GM19240 (cell line): ENCODE measurements around the gene BCL6B.
"Not testable (repeated sequence)": the region's sequence is repeated elsewhere in the genome, so short reads cannot be mapped to it uniquely, and the experiment has no call there.

ENCODE experiments used
- DNase-seq: peaks from one replicate; pipeline ENCODE4 v3.0.0; 2011; ENCODE audit warnings: low spot score; ENCODE audit not compliant: insufficient read length

BCL6B gene

GRCh38 chr17:7027335-7027734 is 4.5 kb downstream of the BCL6B start:
- DNase-seq: no peak

DNA sequence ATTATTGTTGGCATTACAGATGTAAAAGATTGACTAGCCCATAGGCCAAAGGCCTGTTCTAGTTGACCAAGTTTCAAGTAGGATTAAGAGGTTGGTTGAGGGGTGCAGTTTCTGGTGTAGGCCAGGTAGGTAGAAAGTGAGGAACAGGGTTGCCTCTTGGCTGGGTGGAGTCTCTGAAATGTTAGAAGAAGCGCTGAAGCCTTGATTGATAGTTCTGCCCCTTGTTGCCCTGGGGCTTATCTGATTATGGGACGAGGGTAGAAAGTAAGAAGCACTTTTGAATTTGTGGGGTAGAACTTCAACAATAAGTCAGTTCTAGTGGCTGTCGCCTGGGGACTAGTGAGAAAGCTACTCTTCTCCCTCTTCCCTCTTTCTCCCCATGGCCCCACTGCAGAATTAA is 6.2 kb downstream of the BCL6B start:
- no peak for DNase-seq

DNA sequence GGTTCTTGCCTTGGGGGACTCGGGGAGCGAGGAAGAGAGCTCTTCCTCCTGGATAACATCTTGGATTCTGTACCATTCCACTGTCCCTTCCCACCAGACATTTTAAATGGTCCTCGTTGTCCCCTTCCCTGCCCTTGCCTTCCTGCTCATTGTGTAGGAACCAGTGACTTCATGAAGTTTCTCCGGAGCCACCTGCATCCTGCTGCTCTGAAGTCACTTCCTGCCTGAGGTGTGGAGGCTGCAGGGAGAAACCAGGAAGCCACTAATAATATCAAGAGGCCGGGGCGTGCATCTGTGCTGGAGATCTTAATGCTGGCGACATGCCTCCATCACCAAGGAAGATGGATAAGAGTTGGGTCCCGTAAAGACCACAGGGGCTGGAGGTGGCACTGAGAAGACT is 6.8 kb downstream of the BCL6B start:
- no peak for DNase-seq

- DNase-seq: no peak
Observed at GRCh38 chr17:7034955-7035590, 12.2 kb downstream of the BCL6B start.

DNA sequence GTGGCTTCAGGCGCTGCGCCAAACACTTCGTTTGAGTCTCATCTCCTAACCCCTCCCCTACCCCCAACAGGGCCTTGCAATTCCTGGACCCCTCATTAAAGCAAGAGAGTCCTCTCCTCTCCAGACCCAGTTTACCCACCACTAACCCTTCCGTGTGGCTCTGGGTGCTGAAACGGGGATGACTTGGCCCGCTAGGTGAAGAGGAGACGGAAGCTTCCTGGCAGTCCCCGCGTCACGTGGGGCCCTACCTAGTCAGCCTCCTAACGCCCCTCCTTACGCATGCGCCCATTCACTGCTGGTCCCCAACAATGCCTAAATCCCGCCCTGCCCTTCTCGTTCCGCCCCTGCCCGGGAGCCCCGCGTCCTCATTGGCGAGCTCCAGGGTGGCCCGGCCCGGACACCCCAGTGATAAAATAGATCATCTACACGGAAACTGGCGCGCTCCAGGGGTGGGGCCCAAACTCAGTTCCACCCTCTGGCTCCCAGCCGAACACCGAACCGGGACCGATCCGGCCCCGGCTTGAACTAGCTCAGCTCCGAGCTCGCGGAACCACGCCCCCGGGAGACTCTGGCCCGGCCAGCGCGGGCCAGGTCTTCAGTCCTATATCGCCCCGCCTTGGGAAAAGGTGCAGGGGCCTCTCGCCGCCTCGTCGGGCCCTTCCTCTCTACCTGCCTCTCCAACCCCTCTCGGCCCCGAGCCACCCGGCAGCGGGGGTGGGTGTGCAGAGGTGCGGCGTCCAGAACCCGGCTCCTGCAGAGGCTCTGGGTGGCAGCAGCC is 12.9 kb downstream of the BCL6B start, which contains the start of gene SLC16A13:
TSS of gene SLC16A13 (plus strand) at position 425 of the 778 bp plus-strand sequence. CDS start 368 bp downstream, outside the sequence.
- peak; percentile 99 for DNase-seq

DNA sequence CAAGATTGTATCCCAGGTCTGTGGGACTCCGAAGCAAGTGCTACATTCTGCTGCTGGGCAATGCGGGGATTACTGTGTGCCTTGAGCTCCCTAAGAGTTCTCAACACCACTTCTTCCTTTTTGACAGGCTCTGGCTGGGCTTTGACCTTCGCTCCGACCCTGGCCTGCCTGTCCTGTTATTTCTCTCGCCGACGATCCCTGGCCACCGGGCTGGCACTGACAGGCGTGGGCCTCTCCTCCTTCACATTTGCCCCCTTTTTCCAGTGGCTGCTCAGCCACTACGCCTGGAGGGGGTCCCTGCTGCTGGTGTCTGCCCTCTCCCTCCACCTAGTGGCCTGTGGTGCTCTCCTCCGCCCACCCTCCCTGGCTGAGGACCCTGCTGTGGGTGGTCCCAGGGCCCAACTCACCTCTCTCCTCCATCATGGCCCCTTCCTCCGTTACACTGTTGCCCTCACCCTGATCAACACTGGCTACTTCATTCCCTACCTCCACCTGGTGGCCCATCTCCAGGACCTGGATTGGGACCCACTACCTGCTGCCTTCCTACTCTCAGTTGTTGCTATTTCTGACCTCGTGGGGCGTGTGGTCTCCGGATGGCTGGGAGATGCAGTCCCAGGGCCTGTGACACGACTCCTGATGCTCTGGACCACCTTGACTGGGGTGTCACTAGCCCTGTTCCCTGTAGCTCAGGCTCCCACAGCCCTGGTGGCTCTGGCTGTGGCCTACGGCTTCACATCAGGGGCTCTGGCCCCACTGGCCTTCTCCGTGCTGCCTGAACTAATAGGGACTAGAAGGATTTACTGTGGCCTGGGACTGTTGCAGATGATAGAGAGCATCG is 15.4 kb downstream of the BCL6B start:
- DNase-seq: no peak

- DNase-seq: no peak
Observed at GRCh38 chr17:7039832-7040231, 17.0 kb downstream of the BCL6B start.

DNA sequence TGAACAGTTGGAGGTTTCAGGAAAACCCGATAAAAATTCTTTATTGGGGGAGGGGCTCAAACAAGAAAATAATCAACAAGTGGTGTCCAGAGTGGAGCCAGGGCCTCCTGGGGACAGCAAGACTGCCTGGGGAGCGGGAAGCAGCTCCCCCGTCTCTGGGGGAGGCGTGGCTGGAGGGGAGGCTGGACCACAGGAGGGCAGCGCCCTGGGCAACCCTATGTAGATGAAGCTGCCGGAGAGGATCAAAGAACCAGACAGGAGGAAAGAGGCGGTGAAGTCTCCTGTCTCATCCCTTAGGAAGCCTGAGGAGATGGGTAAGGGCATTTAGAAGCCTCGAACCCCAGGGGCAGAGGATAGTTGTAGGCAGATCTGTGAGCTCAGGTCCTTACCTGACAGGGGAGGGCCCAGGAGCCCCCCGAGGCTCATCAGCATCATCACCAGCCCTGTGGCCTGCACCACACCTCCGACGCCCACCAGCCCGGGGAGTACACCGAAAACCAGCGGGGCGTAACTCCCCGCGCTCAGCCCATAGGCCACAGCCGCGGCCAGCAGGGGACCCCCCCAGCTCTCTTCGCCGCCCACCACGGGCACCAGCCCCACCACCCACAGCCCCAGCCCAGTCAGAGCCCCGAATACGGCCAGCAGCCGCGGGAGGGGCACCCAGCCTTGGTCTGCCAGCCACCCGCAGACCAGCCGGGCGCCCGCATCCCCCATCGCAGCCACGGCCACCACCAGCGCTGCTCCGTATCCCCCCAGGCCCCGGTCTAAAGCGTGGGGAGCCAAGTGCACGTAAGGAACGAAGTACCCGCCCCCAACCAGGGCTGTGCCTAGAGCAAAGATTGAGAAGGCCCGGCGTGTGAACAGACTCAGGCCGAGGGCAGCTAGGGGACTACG is 19.0 kb downstream of the BCL6B start:
- DNase-seq: no peak

- DNase-seq: no peak
Observed at GRCh38 chr17:7042501-7043181, 19.8 kb downstream of the BCL6B start.

GRCh38 chr17:7043182-7043496 is 20.3 kb downstream of the BCL6B start:
- DNase-seq: no peak

DNA sequence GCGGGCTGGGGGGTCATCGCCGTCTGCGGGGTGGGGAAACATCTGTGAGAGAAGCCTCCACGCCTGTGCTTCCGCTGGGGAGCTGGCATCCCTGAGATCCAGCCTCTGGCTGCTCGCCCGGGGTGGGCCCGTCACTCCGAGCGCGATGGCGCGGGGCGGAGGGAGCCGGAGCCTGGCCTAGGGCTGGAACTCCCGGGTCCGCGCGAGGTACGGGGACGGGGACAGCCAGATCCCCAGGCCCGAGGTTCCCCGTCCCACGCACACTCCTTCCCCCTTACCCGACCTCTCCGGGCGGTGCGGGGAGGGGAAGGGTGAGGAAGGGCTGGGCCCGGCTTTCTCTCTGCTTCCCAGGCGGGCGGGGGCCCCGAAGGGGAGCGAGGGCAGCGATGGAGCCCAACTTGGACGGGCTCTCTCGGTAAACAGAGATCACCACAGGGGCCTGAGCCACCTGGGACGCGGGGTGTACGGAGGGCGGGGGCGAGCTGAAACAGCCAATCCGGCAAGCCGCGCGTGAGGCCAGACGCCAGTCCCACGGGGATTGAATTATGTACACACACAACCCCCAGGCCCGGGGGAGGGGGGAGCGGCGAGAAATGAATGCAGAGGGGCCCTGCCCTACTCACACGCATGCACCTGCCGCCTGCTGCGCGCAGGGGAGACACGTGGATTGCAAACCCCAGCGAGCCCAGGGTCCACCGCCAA is 20.8 kb downstream of the BCL6B start, which contains the start of gene SLC16A11:
TSS of gene SLC16A11 (minus strand) at position 596 of the 702 bp plus-strand sequence. CDS start at position 17, 579 bp downstream.
- DNase-seq: no peak

- no peak for DNase-seq
Observed at GRCh38 chr17:7045492-7046126, 22.8 kb downstream of the BCL6B start.

DNA sequence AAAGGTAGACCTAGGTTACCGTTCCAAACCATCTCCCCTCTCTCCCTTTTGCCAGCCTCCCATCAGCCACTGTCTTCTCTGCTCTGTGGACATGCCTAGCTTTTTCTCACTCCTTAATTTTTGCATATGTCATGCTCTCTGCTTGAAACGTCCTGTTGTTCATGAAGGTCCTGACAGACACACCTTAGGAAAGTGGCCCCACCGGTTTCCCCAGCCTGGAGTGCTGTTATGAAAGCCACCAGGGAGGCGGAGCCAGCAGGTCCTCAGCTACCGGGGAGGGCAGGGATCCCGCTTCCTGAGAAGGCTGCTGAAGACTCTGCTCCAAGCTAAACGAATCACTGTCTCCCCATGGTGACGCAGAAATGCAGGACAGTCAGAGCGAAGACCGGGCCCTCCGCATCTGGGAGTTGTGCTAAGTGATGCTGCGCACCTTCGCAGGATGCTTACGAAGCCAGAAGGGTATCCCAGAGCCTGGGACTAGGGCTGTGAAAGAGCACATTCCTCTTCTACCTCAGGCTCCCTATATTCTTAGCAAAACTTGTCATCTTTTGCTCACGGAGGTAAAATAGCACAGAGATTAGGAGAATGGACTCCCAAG is 23.4 kb downstream of the BCL6B start:
- DNase-seq: no peak

GRCh38 chr17:7046725-7047397 is 24.0 kb downstream of the BCL6B start:
- not testable (repeated sequence) for DNase-seq

- no peak for DNase-seq
Observed at GRCh38 chr17:7047566-7047965, 24.7 kb downstream of the BCL6B start.

- DNase-seq: no peak
Observed at GRCh38 chr17:7048968-7049367, 26.1 kb downstream of the BCL6B start.

DNA sequence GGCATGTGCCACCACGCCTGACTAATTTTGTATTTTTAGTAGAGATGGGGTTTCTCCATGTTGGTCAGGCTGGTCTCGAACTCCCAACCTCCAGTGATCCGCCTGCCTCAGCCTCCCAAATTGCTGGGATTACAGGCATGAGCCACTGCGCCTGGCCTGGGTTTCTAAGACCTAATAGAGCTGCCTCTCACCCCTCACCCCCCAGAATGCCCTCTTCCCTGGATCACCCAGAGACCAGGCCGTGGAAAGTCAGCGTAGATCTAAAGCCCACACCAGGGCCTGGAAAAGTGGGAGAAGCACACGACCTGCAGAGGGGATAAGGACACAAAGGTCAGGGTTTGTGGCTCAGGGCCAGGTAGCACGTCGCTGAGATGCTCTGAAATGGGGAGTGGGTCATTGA is 27.7 kb downstream of the BCL6B start:
- DNase-seq: not testable (repeated sequence)

GRCh38 chr17:7056386-7056785 is 33.5 kb downstream of the BCL6B start:
- no peak for DNase-seq
